GM08714 (cell line): ENCODE measurements around the gene DDX4.

Experiments used
- H3K4me3 ChIP-seq: fragments of 200-500 bp; sonication (Bioruptor generic); 2 replicates; pipeline ENCODE4 v1.5.1; 2014; ENCODE audit warnings: mild to moderate bottlenecking, low read length, inconsistent platforms
- ZNF274 ChIP-seq: IDR thresholded peaks from 2 replicates; pipeline ENCODE4 v1.6.1; 2012; ENCODE audit warnings: mild to moderate bottlenecking, low read depth, low read length

DDX4 gene

GRCh38 chr5:55857247-55857640 lies 119.4 kb downstream of the DDX4 start:
- TF ChIP-seq ZNF274: no peak
- H3K4me3 ChIP-seq: no peak overlapping the region

- TF ChIP-seq ZNF274: no peak
These were observed 120.2 kb downstream of the DDX4 start for GRCh38 chr5:55858104-55858503.

GRCh38 chr5:55860288-55860687 lies 122.4 kb downstream of the DDX4 start:
- no peak overlapping the region for H3K4me3 ChIP-seq
- no peak for TF ChIP-seq ZNF274

More at GRCh38 chr5:55858104-55858503, 120.2 kb downstream of the DDX4 start:
- H3K4me3 ChIP-seq: no peak overlapping the region

GRCh38 chr5:55860709-55861108 lies 122.8 kb downstream of the DDX4 start:
- TF ChIP-seq ZNF274: no peak

GRCh38 chr5:55864606-55865541 lies 127.0 kb downstream of the DDX4 start:
- no peak for TF ChIP-seq ZNF274

More at GRCh38 chr5:55860709-55861108, 122.8 kb downstream of the DDX4 start:
- H3K4me3 ChIP-seq: no peak overlapping the region

GRCh38 chr5:55865831-55866230 lies 128.0 kb downstream of the DDX4 start:
- no peak for TF ChIP-seq ZNF274
- no peak overlapping the region for H3K4me3 ChIP-seq

More at GRCh38 chr5:55864606-55865541, 127.0 kb downstream of the DDX4 start:
- no peak overlapping the region for H3K4me3 ChIP-seq

- H3K4me3 ChIP-seq: no peak overlapping the region
- no peak for TF ChIP-seq ZNF274
These were observed 128.6 kb downstream of the DDX4 start for GRCh38 chr5:55866485-55866884.
